ENCODE results near the gene DTX1.
A peak's percentile ranks its signal among the peaks of the same experiment; 100 is the strongest.

DTX1 gene

DNA sequence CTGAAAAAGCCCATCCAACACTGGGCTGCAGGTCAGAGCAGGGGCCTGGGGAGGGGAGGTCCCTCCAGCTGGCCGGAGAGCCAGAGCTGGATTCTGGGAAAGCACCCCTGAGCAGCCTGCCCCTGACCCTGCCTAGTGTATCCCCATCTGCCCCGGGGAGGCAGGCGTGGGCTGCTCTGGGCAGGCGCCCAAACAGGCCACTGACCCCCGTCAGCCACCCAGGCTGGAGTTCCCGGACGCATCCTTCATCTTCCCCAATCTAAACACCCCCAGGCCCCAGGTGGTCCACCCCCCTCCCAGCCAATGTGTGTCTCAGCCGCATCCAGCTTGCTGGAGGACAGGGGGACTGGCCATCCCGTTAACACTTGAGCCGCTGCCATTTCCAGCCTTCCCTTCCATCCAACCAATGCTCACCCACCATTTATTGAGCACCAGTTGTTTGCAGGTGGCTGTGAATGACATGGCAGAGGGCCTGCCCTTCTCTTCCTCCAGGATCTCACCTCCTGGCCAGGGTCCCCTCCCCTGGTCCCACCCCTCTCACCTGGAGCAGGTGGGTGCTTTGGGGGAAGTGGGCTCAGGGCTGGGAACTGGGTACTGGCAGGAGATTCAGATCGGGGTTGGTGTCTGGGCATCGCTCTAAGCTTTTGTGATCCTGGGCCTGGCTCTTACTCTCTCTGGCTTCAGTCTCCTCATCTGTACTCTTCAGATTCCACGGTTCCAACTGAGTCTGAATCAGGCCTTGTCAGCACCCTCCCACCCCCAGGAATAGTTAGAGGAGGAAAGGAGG is 743 bp upstream of the DTX1 start:
- DNase-seq = no peak

DNA sequence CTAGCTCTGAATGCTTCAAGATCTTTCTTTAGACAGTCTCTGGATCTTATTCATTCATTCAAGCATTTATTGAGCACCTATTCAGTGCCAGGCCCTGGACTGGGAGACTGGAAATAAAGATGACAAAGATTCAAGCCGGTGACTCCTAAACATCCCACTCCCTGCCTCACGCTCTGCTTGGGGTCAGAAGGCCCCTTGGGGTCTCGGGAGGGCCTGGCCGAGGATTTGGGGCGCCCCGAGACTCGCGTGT is 224 bp upstream of the DTX1 start:
- no peak for DNase-seq

DNA sequence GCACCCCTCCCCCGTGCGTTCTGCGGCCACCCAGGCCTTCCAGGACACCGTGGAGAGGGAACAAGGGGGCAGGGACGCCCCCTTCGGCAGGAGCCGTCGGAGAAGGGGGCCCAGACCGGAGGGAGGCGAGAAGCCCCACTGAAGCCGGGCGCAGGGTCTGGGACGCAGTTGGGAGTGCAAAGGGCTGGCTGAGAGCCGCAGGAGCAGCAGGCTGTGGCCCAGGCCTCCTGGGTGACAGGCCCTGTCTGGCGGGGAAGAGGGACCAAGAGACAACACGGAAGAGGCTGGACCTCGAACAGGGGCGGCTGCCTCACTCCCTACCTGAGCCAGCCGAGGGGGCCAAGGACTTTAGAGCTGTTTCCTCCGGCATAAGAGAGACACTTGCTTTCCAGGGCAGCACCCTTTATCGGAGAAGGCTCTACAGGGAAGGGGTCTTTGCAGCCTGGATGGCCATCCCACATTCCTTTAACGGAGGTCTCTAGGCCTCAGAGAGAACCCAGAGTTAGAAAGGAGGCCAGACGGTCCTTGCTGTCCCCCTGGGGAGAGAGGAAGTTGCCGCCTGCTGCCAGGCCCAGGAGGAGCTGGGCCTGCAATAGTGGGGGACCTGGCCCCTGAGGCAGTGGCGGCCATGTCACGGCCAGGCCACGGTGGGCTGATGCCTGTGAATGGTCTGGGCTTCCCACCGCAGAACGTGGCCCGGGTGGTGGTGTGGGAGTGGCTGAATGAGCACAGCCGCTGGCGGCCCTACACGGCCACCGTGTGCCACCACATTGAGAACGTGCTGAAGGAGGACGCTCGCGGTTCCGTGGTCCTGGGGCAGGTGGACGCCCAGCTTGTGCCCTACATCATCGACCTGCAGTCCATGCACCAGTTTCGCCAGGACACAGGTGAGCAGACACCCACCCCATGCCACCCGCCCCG is 1.3 kb downstream of the DTX1 start:
- DNase-seq = no peak

DNA sequence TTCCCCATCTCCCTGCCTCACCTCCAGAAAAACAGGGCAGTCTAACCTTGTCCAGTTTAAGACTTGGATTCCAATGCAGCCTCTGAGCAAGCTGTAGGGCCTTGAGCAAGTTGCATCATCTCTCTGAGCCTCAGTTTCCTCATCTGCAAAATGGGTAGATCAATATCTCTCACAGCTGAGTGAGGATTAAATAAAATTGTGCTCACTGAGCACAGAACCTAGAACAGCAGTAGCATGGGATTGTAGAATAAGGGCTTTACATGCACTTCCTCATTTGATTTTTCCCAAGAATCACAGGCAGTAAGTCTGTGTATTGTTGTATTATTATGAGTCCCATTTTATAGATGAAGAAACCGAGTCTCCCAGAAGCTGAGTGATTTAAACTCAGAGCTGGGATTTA is 2.0 kb downstream of the DTX1 start:
- DNase-seq = no peak

DNA sequence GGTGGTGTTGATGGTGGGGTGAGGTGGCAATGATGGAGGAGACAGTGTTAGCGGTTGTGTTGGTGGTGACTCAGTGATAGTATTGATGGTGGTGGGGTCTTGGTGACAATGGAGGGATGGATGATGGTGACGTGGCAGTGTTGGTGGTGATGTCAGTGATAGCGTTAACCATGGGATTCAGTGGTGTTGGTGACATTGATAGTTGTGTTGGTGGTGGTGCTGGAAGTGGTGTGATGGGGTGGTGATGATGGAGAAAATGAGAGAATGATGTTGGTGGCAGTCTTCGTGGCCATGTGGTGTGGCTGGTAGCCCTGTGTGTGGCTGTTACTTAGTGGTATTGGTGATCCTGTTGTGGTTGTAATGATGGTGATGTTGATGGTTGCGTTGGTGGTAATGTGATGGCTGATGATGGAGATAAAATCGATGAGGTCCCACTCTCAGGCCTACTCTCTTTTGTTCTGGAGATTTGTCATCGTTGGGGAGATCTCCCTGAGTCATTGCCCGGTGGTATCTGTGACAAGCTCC is 2.6 kb downstream of the DTX1 start:
- DNase-seq = no peak

DNA sequence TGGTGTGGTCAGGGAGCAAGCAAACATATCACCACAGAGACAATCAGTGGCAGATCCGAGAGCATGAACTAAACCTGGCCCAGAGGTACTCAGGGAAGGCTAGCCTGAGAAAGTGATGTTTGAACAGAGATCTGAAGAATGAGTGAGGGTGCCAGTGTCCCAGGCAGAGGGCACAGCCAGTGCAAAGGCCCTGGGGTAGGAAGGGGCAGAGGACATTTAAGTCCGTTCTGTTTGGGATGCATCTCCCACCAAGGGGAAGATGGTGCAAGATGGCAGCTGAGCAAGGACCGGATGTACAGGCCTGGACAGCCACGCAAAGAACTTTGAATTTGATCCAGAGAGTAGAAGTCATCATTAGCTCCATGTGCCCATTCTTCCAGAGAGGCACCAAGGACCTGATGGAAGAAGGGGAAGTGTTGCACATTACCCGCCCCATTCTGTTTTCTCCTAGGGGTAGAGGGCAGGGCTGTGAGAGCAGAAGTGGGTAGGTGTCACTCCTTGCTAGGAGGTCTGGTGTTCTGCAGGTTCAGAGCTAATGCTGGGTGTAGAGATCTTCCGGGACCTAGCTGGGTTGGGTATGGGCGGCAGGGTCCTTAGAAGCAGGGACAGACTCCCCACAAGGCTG is 3.9 kb downstream of the DTX1 start:
- no peak for DNase-seq

DNA sequence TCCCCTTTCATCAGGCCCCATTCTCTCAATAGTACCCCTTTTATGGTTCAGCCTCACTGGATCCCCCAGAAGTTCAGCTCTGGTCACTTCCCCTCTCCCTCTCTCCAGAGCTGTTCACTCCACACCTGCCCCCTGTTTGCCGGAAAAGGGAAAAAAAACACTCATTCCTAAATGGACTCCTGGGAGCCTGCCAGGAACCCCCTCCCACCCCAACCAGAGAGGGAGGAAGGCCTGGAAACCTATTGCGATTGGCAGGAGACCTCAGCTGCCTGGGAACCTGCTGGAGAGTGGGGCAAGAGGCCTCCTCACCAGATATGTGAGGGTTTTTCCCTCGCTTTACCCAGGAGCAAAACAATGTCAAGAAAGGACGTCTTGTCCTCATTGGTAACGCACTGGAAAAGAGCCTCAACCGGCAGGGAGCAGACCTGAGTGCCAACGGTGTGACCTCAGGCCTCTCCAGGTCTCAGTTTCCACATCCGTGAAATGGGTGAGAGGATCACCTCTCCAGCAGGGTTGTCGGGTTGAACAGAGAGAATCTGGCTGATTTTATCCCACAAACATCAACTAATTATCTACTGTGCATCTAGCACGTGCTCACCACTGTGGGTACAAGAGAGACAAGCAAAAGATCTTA is 4.6 kb downstream of the DTX1 start:
- DNase-seq = no peak

DNA sequence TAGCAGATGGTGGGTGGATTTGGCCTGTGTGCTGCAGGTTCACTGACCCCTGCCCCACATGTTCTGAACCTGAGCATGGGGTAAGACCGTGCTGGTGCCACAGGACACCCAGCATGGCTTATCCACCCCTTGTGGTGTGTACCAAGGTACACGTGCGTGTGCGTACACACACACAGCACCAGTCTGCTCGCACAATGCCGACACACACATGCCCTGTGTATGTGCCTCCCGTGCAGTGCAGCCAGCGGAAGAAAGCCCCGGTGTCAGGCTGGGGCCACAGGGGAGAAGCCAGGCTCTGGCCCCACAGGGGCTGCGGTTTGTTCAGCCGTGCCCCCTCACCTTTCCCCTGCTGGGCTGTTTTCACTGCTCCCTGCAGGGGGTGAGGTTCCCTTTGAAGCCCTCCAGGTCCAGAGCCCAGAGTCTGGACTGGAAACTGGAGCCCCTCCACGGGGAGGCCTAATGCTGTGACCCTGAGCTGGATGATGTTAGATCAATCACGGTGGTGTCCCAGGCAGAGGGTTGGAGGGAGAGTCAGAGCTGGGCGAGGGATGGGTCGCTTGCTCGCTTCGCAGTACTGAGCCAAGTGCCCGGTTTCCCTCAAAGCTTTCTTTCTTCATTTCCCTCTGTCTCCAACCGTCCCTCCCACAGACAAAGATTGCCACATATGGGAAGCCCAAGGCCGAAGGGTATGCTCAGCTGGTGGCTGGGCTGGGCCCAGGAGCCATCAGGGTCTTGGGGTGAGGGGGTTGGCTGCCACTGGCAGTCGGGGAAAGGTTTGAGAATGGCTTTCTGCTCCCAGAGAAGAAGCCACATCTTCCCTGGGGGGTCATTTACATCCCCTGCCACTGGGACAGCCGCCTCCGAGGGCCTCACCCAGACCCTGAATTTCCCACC is 6.2 kb downstream of the DTX1 start:
- DNase-seq = peak in 1 of 2 experiments; percentile 4

DNA sequence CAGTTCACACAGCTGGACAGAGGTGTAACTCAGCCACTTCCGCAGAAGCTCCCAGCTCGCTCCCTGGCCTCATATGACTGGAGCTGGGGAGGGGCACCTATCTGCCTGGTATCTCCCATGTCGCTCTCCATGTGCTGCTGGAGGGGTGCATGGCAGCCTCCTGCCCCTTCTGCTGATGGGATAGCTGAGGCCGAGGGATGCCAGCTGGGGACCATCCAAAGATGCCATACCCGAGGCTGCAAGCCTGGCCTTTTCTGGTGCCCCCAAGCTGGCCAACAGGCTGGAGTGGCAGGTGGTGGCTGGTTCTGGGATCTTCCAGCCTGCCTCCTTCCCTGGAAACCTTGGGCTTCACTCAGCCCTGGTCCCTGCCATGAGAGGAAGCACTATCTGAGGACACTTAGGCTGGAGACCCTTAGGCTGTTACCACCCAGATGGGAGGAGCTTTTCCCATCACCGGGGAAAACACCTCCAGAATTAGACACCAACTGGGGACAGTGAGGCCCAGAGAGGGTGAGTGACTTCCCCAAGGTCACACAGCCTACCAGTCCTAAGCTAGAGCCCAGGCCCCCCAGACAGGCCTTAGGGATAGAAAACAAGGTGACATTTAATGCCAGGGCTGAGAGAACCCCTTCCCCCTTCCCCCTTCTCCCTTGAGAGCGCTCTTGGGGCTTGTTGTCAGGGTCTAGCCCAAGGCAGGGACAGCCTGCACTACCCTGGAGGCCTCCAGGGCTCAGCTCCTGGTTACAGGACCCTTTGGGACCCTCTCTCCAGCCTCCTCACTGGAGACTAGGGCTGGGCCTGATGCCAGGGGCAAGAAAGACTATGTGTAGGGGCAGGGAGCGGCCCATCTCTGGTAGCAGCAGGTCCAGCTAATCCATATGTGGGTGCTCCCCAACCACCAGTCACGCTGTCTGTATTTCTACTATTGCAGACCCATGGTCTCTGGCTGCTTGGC is 7.1 kb downstream of the DTX1 start:
- no peak for DNase-seq

DNA sequence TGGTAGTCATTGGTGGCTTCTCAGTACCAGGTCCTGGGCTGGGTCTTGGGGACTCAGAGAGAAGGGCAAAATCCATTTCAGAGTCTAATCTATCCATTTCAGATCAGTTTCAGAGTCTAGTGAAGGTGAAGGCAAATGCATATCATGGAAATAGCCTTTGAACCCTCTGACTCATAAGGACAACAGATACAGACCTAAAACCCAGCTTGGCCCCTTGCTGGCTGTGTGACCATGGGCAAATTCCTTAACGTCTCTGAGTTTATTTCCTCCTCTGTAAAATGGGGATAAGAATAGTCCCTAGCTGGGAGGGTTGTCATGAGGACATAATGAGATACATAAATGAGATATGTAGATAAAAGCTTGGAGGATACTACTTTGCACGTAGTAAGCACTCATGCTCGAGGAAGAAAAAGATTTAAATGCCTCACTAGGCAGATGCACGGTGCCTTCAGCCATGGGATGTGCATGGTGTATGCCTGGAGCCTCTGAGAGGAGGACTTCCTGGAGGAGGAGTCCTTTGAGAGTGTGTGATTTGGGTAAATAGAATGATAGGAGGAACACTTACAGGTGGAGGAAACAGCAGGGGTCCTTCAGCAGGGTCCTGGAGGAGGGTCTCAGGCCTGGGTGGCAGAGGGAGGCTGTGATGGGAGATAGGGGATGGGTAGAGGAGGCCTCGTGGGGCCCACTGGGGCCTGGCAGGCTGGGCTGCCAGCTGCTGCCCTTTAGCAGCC is 8.0 kb downstream of the DTX1 start:
- no peak for DNase-seq

DNA sequence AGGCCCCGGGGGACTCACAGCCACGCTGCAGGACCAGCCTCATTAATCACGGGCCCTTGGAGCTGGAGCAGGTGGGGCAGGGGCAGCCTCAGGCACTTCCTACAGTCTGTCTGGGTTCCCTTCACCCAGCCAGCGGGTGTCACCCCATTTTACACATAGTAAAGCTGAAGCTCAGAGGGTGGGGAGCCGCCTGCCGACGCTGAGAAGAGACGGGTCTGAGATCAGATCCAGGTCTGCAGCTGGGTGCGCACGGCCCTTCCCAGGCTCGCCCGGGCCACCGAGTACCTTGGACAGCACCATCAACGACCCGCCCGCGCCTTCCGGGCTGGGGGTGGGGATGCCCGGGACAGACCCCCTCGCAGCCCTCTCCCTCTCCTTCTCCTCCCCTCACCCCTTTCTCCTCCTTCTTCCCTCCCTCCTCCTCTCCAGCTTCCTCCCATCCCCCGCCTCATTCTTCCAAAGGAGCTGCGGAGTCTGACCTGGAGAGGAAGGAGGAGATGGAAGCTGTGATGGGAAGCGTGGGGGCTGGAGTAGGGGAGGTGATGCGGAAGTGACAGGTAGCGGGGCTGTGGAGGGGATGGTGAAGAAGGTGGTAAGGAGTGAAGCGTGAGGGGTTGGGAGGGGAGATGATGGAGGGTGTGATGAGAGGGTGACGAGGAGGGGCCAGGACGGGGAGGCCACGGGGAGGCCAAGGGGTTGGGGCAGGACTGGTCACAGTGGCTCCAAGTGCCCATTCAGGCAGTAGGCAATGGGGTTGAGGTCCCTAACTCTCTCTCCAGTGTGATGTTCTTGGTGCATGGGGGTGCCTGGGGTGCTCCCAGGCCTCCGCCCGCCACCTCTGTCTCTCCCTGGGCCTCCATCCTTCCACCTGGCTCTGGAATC is 8.8 kb downstream of the DTX1 start:
- DNase-seq = peak; percentile 35 to 76

DNA sequence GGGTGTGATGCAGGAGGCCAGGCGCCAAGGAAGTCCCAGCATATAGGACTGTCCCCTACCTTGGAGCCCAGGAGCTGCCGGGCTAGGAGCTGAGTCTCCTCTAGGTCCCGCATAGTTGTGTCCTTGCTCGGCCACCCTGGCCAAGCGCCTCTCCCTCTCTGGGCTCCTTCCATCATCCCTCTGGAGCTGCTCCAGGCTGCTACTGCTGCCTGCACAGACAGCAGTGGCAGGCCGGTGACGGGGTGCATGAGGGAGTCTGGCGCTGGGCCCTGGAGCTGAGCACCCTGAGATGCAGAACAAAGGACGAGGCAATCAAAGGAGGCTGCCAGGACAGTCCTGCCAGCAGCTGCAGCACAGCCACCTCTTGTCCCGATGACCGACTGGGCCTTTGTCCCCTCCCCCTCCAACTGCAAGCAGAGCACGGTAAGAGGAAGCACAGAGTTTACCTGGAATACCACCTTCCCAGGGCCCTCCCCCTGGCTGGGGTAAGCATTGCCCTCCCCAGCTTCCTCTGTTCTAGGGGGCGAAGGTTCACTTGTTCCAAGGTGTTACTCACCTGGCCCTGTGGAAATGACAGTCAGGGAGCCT is 10.4 kb downstream of the DTX1 start:
- DNase-seq = no peak

DNA sequence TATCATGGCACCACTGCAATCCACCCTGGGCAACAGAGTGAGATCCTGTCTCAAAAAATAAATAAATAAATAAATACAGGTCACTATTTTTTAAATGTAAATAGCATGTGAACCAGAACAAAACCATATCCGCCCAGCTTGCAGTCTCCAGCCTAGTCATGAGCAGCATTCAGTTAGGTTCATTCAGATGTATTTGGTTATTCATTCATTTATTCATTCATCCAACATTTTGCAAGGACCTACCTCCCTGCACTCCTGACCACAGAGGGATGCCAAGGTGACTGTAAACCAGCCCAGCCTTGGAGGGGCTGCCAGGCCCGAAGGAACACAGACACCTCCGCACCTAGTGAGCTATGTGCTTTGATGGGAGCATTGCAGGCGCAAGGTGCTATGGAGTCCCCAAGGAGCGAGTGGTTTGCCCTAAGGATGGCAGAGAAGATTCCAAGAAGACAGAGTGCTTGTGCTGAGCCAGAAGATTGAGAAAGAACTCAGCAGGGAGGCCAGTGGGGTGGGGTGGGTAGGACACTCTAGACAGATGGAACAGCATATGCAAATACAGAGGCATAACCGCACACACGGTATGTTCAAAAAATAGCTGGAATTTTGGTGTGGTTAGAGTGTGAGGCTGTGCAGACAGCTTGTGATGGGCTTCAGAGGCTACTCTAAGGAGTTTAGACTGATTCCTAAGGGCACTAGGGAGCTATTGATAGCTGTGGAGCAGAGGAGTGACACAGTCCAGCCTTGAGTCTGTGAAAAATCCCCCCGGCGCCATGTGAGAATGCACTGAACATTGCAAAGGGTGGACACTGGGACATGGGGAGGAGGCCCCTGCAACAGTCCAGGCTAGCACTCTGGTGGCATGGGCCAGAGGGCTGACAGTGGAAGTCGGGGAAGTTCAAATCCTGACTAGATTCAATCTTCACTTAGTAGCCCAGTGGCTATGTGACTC is 11.7 kb downstream of the DTX1 start:
- no peak for DNase-seq

DNA sequence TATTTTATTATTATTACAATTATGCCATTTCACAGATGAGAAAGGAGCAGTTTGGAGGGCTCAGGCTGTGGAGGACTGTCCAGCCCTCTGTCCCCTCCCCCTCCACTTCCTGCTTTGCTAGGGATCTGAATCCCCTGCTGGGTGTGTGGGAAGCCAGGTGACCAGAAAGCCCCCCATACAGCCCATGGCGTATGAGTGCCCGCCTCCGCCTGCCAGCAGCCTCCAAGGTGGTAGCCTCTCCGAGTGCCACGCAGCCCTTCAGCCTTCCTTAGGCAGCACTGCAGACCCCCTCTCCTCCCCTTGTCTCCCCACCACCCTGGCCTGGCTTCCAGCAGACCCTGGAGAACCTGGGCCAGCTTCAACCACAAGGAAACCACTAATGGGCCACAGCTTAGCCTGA is 12.6 kb downstream of the DTX1 start:
- DNase-seq = no peak

DNA sequence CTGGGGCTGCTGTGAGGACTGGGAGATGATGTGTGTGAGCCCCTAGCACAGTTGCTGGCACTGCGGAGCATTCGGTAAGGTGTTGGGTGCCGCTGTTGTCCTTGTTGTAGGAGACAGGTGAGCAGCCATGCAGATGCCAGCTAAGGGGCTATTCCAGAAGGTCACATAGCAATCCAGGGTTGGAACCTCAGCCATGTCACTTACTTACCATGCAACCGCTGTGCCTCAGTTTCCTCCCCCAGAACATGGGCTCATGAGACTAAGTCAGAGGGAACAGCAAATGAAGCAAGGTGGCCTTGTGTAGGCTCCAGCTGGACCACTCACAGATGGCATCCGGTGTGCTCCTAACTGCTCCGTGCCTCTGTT is 13.2 kb downstream of the DTX1 start:
- no peak for DNase-seq

DNA sequence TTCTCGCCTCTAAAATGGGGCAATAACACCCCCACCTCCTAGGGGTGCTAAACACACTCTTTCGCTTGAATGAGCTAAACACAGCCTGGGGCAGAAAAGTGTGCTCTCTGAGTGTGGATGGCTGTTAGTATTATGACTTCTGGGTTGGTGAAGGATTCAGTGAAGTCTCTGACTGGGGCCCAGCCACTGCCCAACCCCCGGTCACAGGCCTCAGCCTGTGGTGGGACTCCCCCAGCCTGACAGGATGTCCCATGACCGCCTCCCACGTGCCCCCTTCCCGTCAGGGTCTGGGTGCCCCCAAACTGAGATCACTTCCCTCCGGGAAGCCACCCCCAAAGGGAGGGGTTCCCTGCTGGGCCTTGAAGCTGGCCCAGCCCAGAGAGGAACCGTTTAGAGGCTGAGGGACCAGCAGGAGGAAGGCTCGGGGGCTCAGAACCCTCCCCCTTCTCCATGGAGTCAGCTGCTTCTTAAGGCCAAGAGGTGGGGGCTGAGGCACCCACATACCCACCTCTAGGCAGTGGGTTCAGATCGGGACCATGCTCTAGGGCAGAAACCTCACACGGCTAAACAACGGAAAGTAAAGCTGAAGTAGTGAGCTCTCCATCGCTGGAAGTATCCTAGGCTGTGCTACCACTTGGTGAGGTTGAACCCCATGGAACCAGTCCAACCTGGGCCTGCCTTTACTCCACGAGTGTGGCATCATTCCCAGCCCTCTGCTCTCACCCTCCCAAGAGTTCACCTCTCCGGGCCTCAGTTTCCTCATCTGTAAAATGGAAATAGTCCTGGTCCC is 13.8 kb downstream of the DTX1 start:
- DNase-seq = no peak

All from NCI-H524 (cell line).